Panc1 (cell line): ENCODE measurements around the gene COL23A1. TPM values are rescaled to one million over a fixed set of nuclear protein-coding genes. Genes with fewer than 3 reads are reported as not detected.

ENCODE experiments used
- ATAC-seq: fragments of 200-7000 bp; cut with Tn5 transposase; 2 replicates; pipeline ENCODE4 v1.9.1; 2020; ENCODE audit warnings: mild to moderate bottlenecking, moderate library complexity
- BruUV-seq: library from RNA; stranded (reverse); fragments of 400-500 nt; replicated peaks from 2 replicates; lab custom pipeline; 2021; lab: Mats Ljungman, UMichigan
- CTCF ChIA-PET: fragments of 300-600 bp; sonication (Branson Sonifier 250); formaldehyde crosslinking; loops from one replicate; lab custom pipeline; 2022; ENCODE audit warnings: antibody characterized with exemption; lab: Charles Lee
- POLR2A ChIA-PET: fragments of 300-600 bp; sonication (Branson Sonifier 250); formaldehyde crosslinking; loops from one replicate; lab custom pipeline; 2022; ENCODE audit warnings: antibody characterized with exemption; lab: Charles Lee
- DNase-seq: peaks from one replicate; pipeline ENCODE4 v3.0.0-alpha.2; 2010; ENCODE audit warnings: low read depth, low spot score
- H3K27ac ChIP-seq: 2 replicates; pipeline ENCODE4 v1.5.1; 2011; ENCODE audit warnings: mild to moderate bottlenecking, low read length, inconsistent platforms
- H3K27me3 ChIP-seq: fragments of 200-500 bp; sonication (Bioruptor generic); 2 replicates; pipeline ENCODE4 v1.6.0; 2014; ENCODE audit warnings: low read length, inconsistent platforms; ENCODE audit not compliant: control insufficient read depth, insufficient read depth
- H3K36me3 ChIP-seq: fragments of 200-500 bp; sonication (Bioruptor generic); 2 replicates; pipeline ENCODE4 v1.5.1; 2014; ENCODE audit warnings: inconsistent platforms, mild to moderate bottlenecking, low read length, moderate library complexity; ENCODE audit not compliant: control insufficient read depth, insufficient read depth
- H3K4me1 ChIP-seq: 2 replicates; pipeline ENCODE4 v1.5.1; 2011; ENCODE audit warnings: inconsistent platforms, mild to moderate bottlenecking, low read length, moderate library complexity; ENCODE audit not compliant: control insufficient read depth, insufficient read depth
- H3K4me3 ChIP-seq, 2 experiments: 2 replicates each; pipeline ENCODE4 v1.5.1; 2011 to 2012; ENCODE audit warnings: low read depth in 2 of 2, low read length in 2 of 2, mild to moderate bottlenecking in 2 of 2, inconsistent platforms in 1 of 2, moderate library complexity in 1 of 2
- H3K9me3 ChIP-seq: fragments of 200-500 bp; sonication (Bioruptor generic); 2 replicates; pipeline ENCODE4 v1.5.1; 2014; ENCODE audit warnings: low read depth, mild to moderate bottlenecking, inconsistent platforms, low read length, moderate library complexity; ENCODE audit not compliant: control insufficient read depth, insufficient read depth
- POLR2AphosphoS5 ChIP-seq: IDR thresholded peaks from 2 replicates; pipeline ENCODE4 v1.6.1; 2012; ENCODE audit warnings: mild to moderate bottlenecking, low read depth, low read length, moderate library complexity
- SIN3A ChIP-seq: IDR thresholded peaks from 2 replicates; pipeline ENCODE4 v1.6.1; 2012; ENCODE audit warnings: low read depth, mild to moderate bottlenecking, low read length, moderate library complexity, borderline replicate concordance; ENCODE audit not compliant: insufficient read depth
- TCF7L2 ChIP-seq: IDR thresholded peaks from 2 replicates; pipeline ENCODE4 v1.6.1; 2011; ENCODE audit warnings: mild to moderate bottlenecking, low read depth, low read length, inconsistent platforms
- in situ Hi-C: cut with HindIII; loops from 2 replicates; pipeline ENCODE4 v1.10.0; 2016; ENCODE audit warnings: low sequenced_read_pairs, low pct_unique_long_range_greater_than_20kb
- intact Hi-C: fragments of 100-400 bp; cut with micrococcal nuclease; formaldehyde crosslinking; loops from one replicate; pipeline ENCODE4 v1.10.0; 2022; ENCODE audit not compliant: unreplicated experiment
- total RNA-seq: library from RNA; stranded (reverse); gene quantifications from one replicate; pipeline ENCODE4 v1.2.1, GENCODE V29; 2021; ENCODE audit not compliant: unreplicated experiment
- TF ChIP-seq, protein P1 (sequence below), 2 experiments: IDR thresholded peaks; 2 replicates each; pipeline ENCODE4 v1.6.1; 2011 to 2012; ENCODE audit warnings: low read depth in 2 of 2, control low read depth in 1 of 2, low read length in 1 of 2, mild to moderate bottlenecking in 1 of 2, moderate library complexity in 1 of 2; ENCODE audit not compliant: insufficient read depth in 1 of 2
- TF ChIP-seq, protein P2 (sequence below): fragments of 450-650 bp; IDR thresholded peaks from 2 replicates; pipeline ENCODE4 v1.5.1; 2017; ENCODE audit warnings: mild to moderate bottlenecking

COL23A1 gene
- total RNA-seq, 1 experiment from 2014 or later = 0.05 TPM

DNA sequence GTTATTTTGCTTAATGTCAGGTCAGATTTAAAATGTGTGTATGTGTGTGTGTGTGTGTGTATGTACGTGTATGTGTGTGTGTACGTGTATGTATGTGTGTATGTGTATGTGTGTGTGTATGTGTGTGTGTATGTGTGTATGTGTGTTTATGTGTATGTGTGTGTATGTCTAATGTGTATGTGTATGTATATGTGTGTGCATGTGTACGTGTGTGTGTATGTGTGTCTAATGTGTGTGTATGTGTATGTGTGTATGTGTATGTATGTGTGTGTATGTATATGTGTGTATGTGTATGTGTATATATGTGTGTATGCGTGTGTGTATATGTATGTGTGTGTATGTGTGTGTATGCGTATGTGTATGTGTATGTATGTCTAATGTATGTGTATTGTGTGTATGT is 232.5 kb downstream of the COL23A1 start:
- in situ Hi-C loops (no loop called here), intact Hi-C loops (no loop called here)
- Histone ChIP-seq H3K36me3 (no peaks in the 10 kb centered on the region), H3K27me3 (no peaks in the 10 kb centered on the region), H3K27ac (no peak overlapping the region), H3K4me3 (no peak overlapping the region), H3K9me3 (no peaks in the 10 kb centered on the region), H3K4me1 (0 out of 2 replicates have a peak, but pooled peaks cover 5% of the 10 kb centered on the region)
- TF ChIP-seq POLR2AphosphoS5 = no peak
- no peak for TF ChIP-seq SIN3A
- TF ChIP-seq, protein P1, sequence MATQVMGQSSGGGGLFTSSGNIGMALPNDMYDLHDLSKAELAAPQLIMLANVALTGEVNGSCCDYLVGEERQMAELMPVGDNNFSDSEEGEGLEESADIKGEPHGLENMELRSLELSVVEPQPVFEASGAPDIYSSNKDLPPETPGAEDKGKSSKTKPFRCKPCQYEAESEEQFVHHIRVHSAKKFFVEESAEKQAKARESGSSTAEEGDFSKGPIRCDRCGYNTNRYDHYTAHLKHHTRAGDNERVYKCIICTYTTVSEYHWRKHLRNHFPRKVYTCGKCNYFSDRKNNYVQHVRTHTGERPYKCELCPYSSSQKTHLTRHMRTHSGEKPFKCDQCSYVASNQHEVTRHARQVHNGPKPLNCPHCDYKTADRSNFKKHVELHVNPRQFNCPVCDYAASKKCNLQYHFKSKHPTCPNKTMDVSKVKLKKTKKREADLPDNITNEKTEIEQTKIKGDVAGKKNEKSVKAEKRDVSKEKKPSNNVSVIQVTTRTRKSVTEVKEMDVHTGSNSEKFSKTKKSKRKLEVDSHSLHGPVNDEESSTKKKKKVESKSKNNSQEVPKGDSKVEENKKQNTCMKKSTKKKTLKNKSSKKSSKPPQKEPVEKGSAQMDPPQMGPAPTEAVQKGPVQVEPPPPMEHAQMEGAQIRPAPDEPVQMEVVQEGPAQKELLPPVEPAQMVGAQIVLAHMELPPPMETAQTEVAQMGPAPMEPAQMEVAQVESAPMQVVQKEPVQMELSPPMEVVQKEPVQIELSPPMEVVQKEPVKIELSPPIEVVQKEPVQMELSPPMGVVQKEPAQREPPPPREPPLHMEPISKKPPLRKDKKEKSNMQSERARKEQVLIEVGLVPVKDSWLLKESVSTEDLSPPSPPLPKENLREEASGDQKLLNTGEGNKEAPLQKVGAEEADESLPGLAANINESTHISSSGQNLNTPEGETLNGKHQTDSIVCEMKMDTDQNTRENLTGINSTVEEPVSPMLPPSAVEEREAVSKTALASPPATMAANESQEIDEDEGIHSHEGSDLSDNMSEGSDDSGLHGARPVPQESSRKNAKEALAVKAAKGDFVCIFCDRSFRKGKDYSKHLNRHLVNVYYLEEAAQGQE (IDR thresholded peaks at IDR 0.05; ENCODE audit: insufficient read depth in 1 of 2, low read depth in 2 of 2, low read length in 1 of 2) = no peak
- TF ChIP-seq, protein P2, sequence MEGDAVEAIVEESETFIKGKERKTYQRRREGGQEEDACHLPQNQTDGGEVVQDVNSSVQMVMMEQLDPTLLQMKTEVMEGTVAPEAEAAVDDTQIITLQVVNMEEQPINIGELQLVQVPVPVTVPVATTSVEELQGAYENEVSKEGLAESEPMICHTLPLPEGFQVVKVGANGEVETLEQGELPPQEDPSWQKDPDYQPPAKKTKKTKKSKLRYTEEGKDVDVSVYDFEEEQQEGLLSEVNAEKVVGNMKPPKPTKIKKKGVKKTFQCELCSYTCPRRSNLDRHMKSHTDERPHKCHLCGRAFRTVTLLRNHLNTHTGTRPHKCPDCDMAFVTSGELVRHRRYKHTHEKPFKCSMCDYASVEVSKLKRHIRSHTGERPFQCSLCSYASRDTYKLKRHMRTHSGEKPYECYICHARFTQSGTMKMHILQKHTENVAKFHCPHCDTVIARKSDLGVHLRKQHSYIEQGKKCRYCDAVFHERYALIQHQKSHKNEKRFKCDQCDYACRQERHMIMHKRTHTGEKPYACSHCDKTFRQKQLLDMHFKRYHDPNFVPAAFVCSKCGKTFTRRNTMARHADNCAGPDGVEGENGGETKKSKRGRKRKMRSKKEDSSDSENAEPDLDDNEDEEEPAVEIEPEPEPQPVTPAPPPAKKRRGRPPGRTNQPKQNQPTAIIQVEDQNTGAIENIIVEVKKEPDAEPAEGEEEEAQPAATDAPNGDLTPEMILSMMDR = no peak
- POLR2A ChIA-PET = no interaction called here
- BruUV-seq = no TSS peak
- CTCF ChIA-PET = no interaction called here
- ATAC-seq = no peak
- DNase-seq = no peak

- TF ChIP-seq POLR2AphosphoS5 (no peak), TCF7L2 (no peak)
- Histone ChIP-seq H3K27me3 (no peaks in the 10 kb centered on the region), H3K27ac (no peak overlapping the region), H3K4me1 (0 out of 2 replicates have a peak, but pooled peaks cover 5% of the 10 kb centered on the region), H3K36me3 (no peaks in the 10 kb centered on the region), H3K4me3 (no peak overlapping the region), H3K9me3 (no peaks in the 10 kb centered on the region)
- CTCF ChIA-PET = no interaction called here
- POLR2A ChIA-PET = no interaction called here
- intact Hi-C loops (no loop called here), in situ Hi-C loops (no loop called here)
- BruUV-seq = no TSS peak
- no peak; the same call in 1 of the 2 replicates for ATAC-seq
- DNase-seq = no peak
These were observed 233.1 kb downstream of the COL23A1 start for GRCh38 chr5:178357121-178357521.

DNA sequence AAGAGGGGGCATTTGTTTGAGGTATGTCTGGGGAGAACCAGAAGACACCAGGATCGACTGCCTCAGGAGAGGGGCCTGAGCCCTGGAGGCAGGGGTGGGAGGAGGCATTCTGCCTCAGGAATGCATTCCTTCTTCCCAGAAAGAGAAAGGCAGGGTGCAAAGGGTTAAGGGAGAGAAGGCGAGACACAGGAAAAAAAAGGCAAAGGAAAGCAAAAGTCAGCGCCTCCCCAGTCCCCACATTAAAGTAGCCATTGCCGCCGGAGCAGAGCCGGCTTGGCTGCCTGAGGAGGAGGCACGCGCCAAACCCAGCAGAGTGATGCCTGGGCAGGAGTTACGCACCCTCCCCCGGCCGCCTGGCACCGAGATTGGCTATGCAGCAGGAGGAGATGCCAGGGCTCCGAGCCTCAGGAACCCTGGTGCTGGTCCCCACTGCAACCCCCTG is 233.7 kb downstream of the COL23A1 start:
- no peaks in the 10 kb centered on the region for H3K36me3 ChIP-seq
- no peak overlapping the region for H3K27ac ChIP-seq
- DNase-seq = no peak
- H3K4me1 ChIP-seq = 0 out of 2 replicates have a peak, but pooled peaks cover 5% of the 10 kb centered on the region
- no TSS peak for BruUV-seq
- CTCF ChIA-PET = no interaction called here
- TF ChIP-seq, protein P2 = no peak
- in situ Hi-C loops = no loop called here
- intact Hi-C loops = no loop called here
- no peaks in the 10 kb centered on the region for H3K9me3 ChIP-seq
- no peaks in the 10 kb centered on the region for H3K27me3 ChIP-seq
- no peak overlapping the region for H3K4me3 ChIP-seq
- POLR2A ChIA-PET = no interaction called here
- ATAC-seq = no peak
